Neural cell (in vitro differentiated cells): Measurements from ENCODE around the gene TMUB1.

ENCODE experiments used
- EP300 ChIP-seq: fragments of 450-650 bp; conservative IDR thresholded peaks from 2 replicates; pipeline ENCODE4 v1.6.1; 2014; ENCODE audit warnings: antibody characterized with exemption, mild to moderate bottlenecking, moderate library complexity; ENCODE audit not compliant: poor library complexity, severe bottlenecking
- MXI1 ChIP-seq: fragments of 450-650 bp; conservative IDR thresholded peaks from 2 replicates; pipeline ENCODE4 v1.6.1; 2014; ENCODE audit warnings: antibody characterized with exemption, mild to moderate bottlenecking; ENCODE audit not compliant: poor library complexity, severe bottlenecking
- TF ChIP-seq, protein P1 (sequence below): fragments of 450-650 bp; IDR thresholded peaks from 2 replicates; pipeline ENCODE4 v1.5.1; 2014; ENCODE audit warnings: antibody characterized with exemption, mild to moderate bottlenecking, moderate library complexity; ENCODE audit not compliant: poor library complexity, severe bottlenecking

DNA sequence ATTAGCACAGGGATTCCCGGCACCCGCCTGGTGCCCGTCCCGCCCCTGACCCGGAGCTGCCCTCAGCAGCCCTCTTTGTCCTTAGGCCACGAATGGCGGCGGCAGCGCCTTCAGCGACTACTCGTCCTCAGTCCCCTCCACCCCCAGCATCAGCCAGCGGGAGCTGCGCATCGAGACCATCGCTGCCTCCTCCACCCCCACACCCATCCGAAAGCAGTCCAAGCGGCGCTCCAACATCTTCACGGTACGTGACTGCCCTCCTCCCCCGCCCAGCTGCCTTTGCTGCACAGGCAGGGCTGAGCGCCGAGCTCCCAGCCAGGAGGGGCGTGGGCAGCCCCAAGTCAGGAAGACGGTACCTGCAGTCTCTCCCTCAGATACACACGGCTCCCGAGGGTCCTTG, 36.6 kb upstream of the TMUB1 start:
- TF ChIP-seq EP300 (no peak), MXI1 (no peak)
- TF ChIP-seq, protein P1, sequence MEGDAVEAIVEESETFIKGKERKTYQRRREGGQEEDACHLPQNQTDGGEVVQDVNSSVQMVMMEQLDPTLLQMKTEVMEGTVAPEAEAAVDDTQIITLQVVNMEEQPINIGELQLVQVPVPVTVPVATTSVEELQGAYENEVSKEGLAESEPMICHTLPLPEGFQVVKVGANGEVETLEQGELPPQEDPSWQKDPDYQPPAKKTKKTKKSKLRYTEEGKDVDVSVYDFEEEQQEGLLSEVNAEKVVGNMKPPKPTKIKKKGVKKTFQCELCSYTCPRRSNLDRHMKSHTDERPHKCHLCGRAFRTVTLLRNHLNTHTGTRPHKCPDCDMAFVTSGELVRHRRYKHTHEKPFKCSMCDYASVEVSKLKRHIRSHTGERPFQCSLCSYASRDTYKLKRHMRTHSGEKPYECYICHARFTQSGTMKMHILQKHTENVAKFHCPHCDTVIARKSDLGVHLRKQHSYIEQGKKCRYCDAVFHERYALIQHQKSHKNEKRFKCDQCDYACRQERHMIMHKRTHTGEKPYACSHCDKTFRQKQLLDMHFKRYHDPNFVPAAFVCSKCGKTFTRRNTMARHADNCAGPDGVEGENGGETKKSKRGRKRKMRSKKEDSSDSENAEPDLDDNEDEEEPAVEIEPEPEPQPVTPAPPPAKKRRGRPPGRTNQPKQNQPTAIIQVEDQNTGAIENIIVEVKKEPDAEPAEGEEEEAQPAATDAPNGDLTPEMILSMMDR = no peak
